ENCODE measurements around the gene ZNF212. TPM values are rescaled to one million over a fixed set of nuclear protein-coding genes. Genes with fewer than 3 reads are reported as not detected.

ZNF212 gene
- total and polyA plus RNA-seq, 2 donors (not counting 3 experiments of a cell fraction or from before 2014, with no cell fraction given) = 3.6 to 9.0 TPM

DNA sequence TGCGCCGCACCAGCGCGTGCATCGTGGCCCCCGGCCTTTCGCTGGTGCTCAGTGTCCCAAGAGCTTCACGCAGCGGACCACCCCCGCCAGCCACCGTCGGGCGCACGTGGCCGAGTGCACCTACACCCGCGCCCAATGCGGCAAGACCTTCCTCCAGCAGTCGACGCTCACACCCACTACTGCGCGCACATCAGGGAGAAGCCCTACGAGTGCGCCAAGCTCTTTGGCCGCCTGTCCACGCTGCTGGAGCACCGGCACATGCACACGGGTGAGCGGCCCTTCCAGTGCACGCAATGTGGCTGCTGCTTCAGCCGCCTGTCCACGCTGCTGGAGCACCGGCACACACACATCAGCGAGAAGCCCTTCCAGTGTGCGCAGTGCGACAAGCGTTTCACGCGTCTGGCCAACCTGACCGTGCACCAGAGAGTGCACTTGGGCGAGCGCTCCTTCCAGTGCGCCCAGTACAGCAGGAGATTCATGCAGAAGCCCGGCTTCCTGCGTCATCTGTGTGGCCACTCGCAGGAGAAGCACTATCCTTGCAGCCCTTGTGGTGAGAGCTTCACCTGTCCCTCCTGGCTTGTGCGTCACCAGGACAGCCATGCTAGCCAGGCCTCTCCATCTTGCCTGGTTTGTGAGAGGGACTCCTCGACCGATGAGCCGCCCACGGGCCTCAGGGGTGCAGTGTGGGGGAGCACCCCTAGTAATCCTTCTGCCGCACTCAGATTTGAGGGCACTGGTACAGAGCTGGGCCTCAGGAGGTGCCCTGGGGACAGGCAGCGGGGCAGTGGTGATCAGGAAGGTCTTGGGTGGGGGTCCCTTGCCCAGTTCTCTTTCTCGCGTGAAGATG lies 55.4 kb downstream of the ZNF212 start:
- Histone ChIP-seq H3K9me1 (replicated peaks; ENCODE audit: control insufficient read depth, extremely low read depth, insufficient read depth, low read length) (no peaks in the 10 kb centered on the region), H3K9me3 (replicated peaks; ENCODE audit: control insufficient read depth, insufficient read depth, low read length) (no peaks in the 10 kb centered on the region), H3K79me2 (ENCODE audit: control insufficient read depth, insufficient read depth, low read length) (no peaks in the 10 kb centered on the region), H3K27ac (ENCODE audit: insufficient read depth, low read depth, low read length) (no peak overlapping the region), H3K27me3 (ENCODE audit: control insufficient read depth in 2 of 2, insufficient read depth in 2 of 2, low read length in 2 of 2) (no peaks in the 10 kb centered on the region), H2AFZ (ENCODE audit: low read depth, low read length) (no peak overlapping the region), H3K4me1 (ENCODE audit: control insufficient read depth, extremely low read depth, insufficient read depth, low read length) (no peaks in the 10 kb centered on the region), H3K4me3 (replicated peaks in 1 of 3; ENCODE audit: insufficient read depth in 1 of 3, low read depth in 1 of 3, low read length in 3 of 3) (no peak overlapping the region), H4K20me1 (replicated peaks; ENCODE audit: control insufficient read depth, extremely low read depth, insufficient read depth, low read length) (no peaks in the 10 kb centered on the region), H3K4me2 (ENCODE audit: insufficient read depth, low read length) (no peak overlapping the region), H3K9ac (replicated peaks; ENCODE audit: extremely low read depth, insufficient read depth, low read length) (no peak overlapping the region), H3K36me3 (ENCODE audit: control insufficient read depth in 2 of 2, extremely low read depth in 1 of 2, insufficient read depth in 2 of 2, low read length in 2 of 2) (no peaks in the 10 kb centered on the region)
- dilution Hi-C loops (cut with MboI; ENCODE audit: extremely low pct_ligation_motif_present, low sequenced_read_pairs) (no loop called here), intact Hi-C loops (cut with micrococcal nuclease) (no loop called here)
- DNase-seq (ENCODE audit: low read depth, low spot score) (no peak), FAIRE-seq (no peak)
- TF ChIP-seq GATA2 (IDR thresholded peaks at IDR 0.05; ENCODE audit: insufficient read depth, insufficient read length, low read depth, low read length) (no peak), FOS (IDR thresholded peaks at IDR 0.05; ENCODE audit: borderline replicate concordance, insufficient read depth, low read length) (no peak), MYC (IDR thresholded peaks at IDR 0.05; ENCODE audit: low read depth, low read length) (no peak), EZH2 (IDR thresholded peaks at IDR 0.05; ENCODE audit: borderline replicate concordance, low read depth, low read length, severe bottlenecking) (no peak), JUN (IDR thresholded peaks at IDR 0.05; ENCODE audit: borderline replicate concordance, insufficient read depth, insufficient read length, low read depth) (no peak), POLR2AphosphoS5 (IDR thresholded peaks at IDR 0.05; ENCODE audit: insufficient read depth, low read depth, low read length) (no peak), POLR2A (IDR thresholded peaks at IDR 0.05; ENCODE audit: low read depth, low read length) (no peak)
- TF ChIP-seq, protein P1, sequence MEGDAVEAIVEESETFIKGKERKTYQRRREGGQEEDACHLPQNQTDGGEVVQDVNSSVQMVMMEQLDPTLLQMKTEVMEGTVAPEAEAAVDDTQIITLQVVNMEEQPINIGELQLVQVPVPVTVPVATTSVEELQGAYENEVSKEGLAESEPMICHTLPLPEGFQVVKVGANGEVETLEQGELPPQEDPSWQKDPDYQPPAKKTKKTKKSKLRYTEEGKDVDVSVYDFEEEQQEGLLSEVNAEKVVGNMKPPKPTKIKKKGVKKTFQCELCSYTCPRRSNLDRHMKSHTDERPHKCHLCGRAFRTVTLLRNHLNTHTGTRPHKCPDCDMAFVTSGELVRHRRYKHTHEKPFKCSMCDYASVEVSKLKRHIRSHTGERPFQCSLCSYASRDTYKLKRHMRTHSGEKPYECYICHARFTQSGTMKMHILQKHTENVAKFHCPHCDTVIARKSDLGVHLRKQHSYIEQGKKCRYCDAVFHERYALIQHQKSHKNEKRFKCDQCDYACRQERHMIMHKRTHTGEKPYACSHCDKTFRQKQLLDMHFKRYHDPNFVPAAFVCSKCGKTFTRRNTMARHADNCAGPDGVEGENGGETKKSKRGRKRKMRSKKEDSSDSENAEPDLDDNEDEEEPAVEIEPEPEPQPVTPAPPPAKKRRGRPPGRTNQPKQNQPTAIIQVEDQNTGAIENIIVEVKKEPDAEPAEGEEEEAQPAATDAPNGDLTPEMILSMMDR (IDR thresholded peaks at IDR 0.05; ENCODE audit: extremely low read depth in 1 of 2, insufficient read depth in 1 of 2, low read depth in 1 of 2, low read length in 2 of 2) = no peak
- TF ChIP-seq, protein P2, sequence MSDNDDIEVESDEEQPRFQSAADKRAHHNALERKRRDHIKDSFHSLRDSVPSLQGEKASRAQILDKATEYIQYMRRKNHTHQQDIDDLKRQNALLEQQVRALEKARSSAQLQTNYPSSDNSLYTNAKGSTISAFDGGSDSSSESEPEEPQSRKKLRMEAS (IDR thresholded peaks at IDR 0.05; ENCODE audit: insufficient read depth, insufficient read length) = no peak
- ChIA-PET POLR2A (no interaction called here), CTCF (interaction anchor here (0.6 kb wide), 1 partner anchor 15 kb away, joined by 3 read pairs; no protein-coding TSS in a partner anchor)
- BruUV-seq (replicated peaks) = no TSS peak
